Keratinocyte (primary cell): Measurements from ENCODE around the gene ASB6. TPM values are rescaled to one million over a fixed set of nuclear protein-coding genes. Genes with fewer than 3 reads are reported as not detected.

ENCODE experiments used
- DNase-seq: peaks from one replicate; pipeline ENCODE4 v3.0.0-alpha.2; 2011; ENCODE audit warnings: low read depth, missing footprints, low spot score
- FAIRE-seq: peaks from 2 replicates; lab custom pipeline; 2011; peaks lifted over from hg19 to GRCh38; lab: Jason Lieb, UNC
- H2AFZ ChIP-seq: 2 replicates; pipeline ENCODE4 v1.6.0; 2012; ENCODE audit warnings: low read length, control low read depth, inconsistent platforms; ENCODE audit not compliant: control insufficient read depth
- H3K27ac ChIP-seq: 2 replicates; pipeline ENCODE4 v1.5.1; 2011; ENCODE audit warnings: low read length; ENCODE audit not compliant: control insufficient read depth, insufficient read depth
- H3K27me3 ChIP-seq: 3 replicates; pipeline ENCODE4 v1.6.0; 2011; ENCODE audit warnings: low read length; ENCODE audit not compliant: control insufficient read depth, insufficient read depth; ENCODE audit errors: extremely low read depth
- H3K36me3 ChIP-seq, 2 experiments: 2 replicates in 1 of 2; 3 replicates in 1 of 2; pipeline ENCODE4 v1.5.1; 2011; ENCODE audit warnings: low read length in 2 of 2, mild to moderate bottlenecking in 1 of 2; ENCODE audit not compliant: control insufficient read depth in 2 of 2, insufficient read depth in 2 of 2; ENCODE audit errors: extremely low read depth in 1 of 2
- H3K4me1 ChIP-seq: 3 replicates; pipeline ENCODE4 v1.5.1; 2011; ENCODE audit warnings: low read length; ENCODE audit not compliant: control insufficient read depth, insufficient read depth; ENCODE audit errors: extremely low read depth
- H3K4me2 ChIP-seq: 3 replicates; pipeline ENCODE4 v1.6.0; 2011; ENCODE audit warnings: low read depth, low read length; ENCODE audit not compliant: control insufficient read depth, insufficient read depth; ENCODE audit errors: extremely low read depth
- H3K4me3 ChIP-seq, 3 experiments: fragments of 200-600 bp in 1 of 3; sonication (generic) in 1 of 3; 2 replicates in 2 of 3; 3 replicates in 1 of 3; pipeline ENCODE4 v1.5.1; 2011 to 2016; ENCODE audit warnings: low read length in 3 of 3, mild to moderate bottlenecking in 3 of 3, control low read depth in 2 of 3, inconsistent platforms in 1 of 3, low read depth in 1 of 3, mixed read lengths in 1 of 3, mixed run types in 1 of 3, moderate library complexity in 1 of 3; ENCODE audit not compliant: control insufficient read depth in 2 of 3, insufficient read depth in 2 of 3; ENCODE audit errors: extremely low read depth in 1 of 3
- H3K79me2 ChIP-seq: 2 replicates; pipeline ENCODE4 v1.6.0; 2012; ENCODE audit warnings: low read length; ENCODE audit not compliant: control insufficient read depth, insufficient read depth
- H3K9ac ChIP-seq: 3 replicates; pipeline ENCODE4 v1.6.0; 2011; ENCODE audit warnings: low read length; ENCODE audit not compliant: control insufficient read depth, insufficient read depth; ENCODE audit errors: extremely low read depth
- H3K9me1 ChIP-seq: 3 replicates; pipeline ENCODE4 v1.6.0; 2011; ENCODE audit warnings: low read length; ENCODE audit not compliant: control insufficient read depth, insufficient read depth; ENCODE audit errors: extremely low read depth
- H3K9me3 ChIP-seq: 2 replicates; pipeline ENCODE4 v1.5.1; 2012; ENCODE audit warnings: low read depth, low read length; ENCODE audit not compliant: control insufficient read depth
- H4K20me1 ChIP-seq: 3 replicates; pipeline ENCODE4 v1.6.0; 2011; ENCODE audit warnings: low read length; ENCODE audit not compliant: control insufficient read depth, insufficient read depth; ENCODE audit errors: extremely low read depth
- EZH2 ChIP-seq: IDR thresholded peaks from one replicate; pipeline ENCODE4 v1.6.1; 2012; ENCODE audit warnings: inconsistent platforms, mild to moderate bottlenecking, low read length, moderate library complexity
- dilution Hi-C: fragments of 300-500 bp; cut with MboI; formaldehyde crosslinking; loops from one replicate; pipeline ENCODE4 v1.7.0; 2020; ENCODE audit warnings: low sequenced_read_pairs; ENCODE audit not compliant: extremely low pct_ligation_motif_present
- polyA plus RNA-seq, 5 experiments: library from polyadenylated mRNA; depleted of rRNA in 3 of 5; stranded (reverse) in 3 of 5; stranded (forward) in 1 of 5; unstranded in 1 of 5; fragments of >200 nt; gene quantifications; 1 replicate in 1 of 5; 2 replicates in 3 of 5; 3 replicates in 1 of 5; pipeline versions ENCODE4 v1.2.1 to v1.2.3, GENCODE V29; 2011 to 2012; ENCODE audit warnings: missing spikeins in 2 of 5, low read depth in 1 of 5, low replicate concordance in 1 of 5
- TF ChIP-seq, protein P1 (sequence below), 3 experiments: IDR thresholded peaks in 1 of 3; conservative IDR thresholded peaks in 1 of 3; optimal IDR thresholded peaks in 1 of 3; 2 replicates in 2 of 3; 3 replicates in 1 of 3; pipeline versions ENCODE3 to v1.5.1; 2011; ENCODE audit warnings: low read length in 3 of 3, mild to moderate bottlenecking in 3 of 3, moderate library complexity in 2 of 3, control low read depth in 1 of 3, inconsistent platforms in 1 of 3; ENCODE audit not compliant: insufficient read depth in 2 of 3; ENCODE audit errors: extremely low read depth in 1 of 3

The ASB6 gene
- polyA plus RNA-seq, 1 donor (not counting 4 experiments of a cell fraction or from before 2014, with no cell fraction given), result 16.3 TPM

GRCh38 chr9:129671519-129671918 is 29.6 kb upstream of the ASB6 start:
- H3K4me3 ChIP-seq, result no peak overlapping the region
- no peaks in the 10 kb centered on the region for H3K9me1 ChIP-seq
- H3K4me2 ChIP-seq, result no peak overlapping the region
- H4K20me1 ChIP-seq, result no peaks in the 10 kb centered on the region
- H3K27ac ChIP-seq, result no peak overlapping the region
- no peaks in the 10 kb centered on the region for H3K36me3 ChIP-seq
- peaks cover 3% of the 10 kb centered on the region for H3K4me1 ChIP-seq
- no peaks in the 10 kb centered on the region for H3K79me2 ChIP-seq
- dilution Hi-C loops, result no loop called here
- no peak for FAIRE-seq
- no peak overlapping the region for H3K9ac ChIP-seq
- TF ChIP-seq, protein P1, sequence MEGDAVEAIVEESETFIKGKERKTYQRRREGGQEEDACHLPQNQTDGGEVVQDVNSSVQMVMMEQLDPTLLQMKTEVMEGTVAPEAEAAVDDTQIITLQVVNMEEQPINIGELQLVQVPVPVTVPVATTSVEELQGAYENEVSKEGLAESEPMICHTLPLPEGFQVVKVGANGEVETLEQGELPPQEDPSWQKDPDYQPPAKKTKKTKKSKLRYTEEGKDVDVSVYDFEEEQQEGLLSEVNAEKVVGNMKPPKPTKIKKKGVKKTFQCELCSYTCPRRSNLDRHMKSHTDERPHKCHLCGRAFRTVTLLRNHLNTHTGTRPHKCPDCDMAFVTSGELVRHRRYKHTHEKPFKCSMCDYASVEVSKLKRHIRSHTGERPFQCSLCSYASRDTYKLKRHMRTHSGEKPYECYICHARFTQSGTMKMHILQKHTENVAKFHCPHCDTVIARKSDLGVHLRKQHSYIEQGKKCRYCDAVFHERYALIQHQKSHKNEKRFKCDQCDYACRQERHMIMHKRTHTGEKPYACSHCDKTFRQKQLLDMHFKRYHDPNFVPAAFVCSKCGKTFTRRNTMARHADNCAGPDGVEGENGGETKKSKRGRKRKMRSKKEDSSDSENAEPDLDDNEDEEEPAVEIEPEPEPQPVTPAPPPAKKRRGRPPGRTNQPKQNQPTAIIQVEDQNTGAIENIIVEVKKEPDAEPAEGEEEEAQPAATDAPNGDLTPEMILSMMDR (optimal IDR thresholded peaks at IDR 0.05 in 1 of 3, IDR thresholded peaks at IDR 0.05 in 1 of 3, conservative IDR thresholded peaks at IDR 0.05 in 1 of 3; ENCODE audit: extremely low read depth in 1 of 3, insufficient read depth in 2 of 3, low read length in 3 of 3), result no peak
- no peak for TF ChIP-seq EZH2
- no peaks in the 10 kb centered on the region for H3K9me3 ChIP-seq
- no peak overlapping the region for H2AFZ ChIP-seq
- no peak for DNase-seq
- H3K27me3 ChIP-seq, result peaks cover 35% of the 10 kb centered on the region

DNA sequence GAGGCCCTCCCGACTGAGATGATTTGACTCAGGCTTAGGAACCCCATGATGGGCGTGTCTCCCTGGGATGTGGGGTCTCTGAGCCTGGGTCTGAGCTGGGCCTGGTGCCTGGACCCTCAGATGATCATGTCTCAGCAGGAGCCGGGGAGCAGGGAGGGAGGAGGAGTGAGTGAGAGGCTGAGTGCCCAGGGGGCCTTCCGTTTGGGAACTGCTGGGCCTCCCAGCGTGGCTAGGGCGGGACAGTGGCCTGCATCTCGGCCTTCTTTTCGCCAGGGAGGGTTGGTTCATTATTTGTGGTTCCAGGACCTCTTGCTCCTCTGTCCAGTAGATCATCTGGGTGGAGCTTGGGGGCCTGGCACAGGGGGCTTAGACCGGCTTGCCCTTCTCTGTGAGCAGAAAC is 29.1 kb upstream of the ASB6 start:
- Histone ChIP-seq H3K9me3 (no peaks in the 10 kb centered on the region), H3K27ac (no peak overlapping the region), H3K27me3 (peaks cover 35% of the 10 kb centered on the region), H2AFZ (no peak overlapping the region), H3K9ac (no peak overlapping the region), H3K79me2 (no peaks in the 10 kb centered on the region), H3K9me1 (no peaks in the 10 kb centered on the region), H3K4me2 (no peak overlapping the region), H3K36me3 (no peaks in the 10 kb centered on the region), H3K4me1 (peaks cover 3% of the 10 kb centered on the region), H3K4me3 (no peak overlapping the region), H4K20me1 (no peaks in the 10 kb centered on the region)
- no peak for DNase-seq
- dilution Hi-C loops, result no loop called here
- TF ChIP-seq, protein P1 (optimal IDR thresholded peaks at IDR 0.05 in 1 of 3, IDR thresholded peaks at IDR 0.05 in 1 of 3, conservative IDR thresholded peaks at IDR 0.05 in 1 of 3; ENCODE audit: extremely low read depth in 1 of 3, insufficient read depth in 2 of 3, low read length in 3 of 3), result no peak
- no peak for TF ChIP-seq EZH2
- FAIRE-seq, result no peak
